GM18858 (cell line): ENCODE results near the gene CLEC4E.
"Not testable (repeated sequence)": the region's sequence is repeated elsewhere in the genome, so short reads cannot be mapped to it uniquely, and the experiment has no call there.

Experiments
- ATAC-seq: cut with Tn5 transposase; IDR thresholded peaks from one replicate; pipeline ENCODE4 v1.9.1; 2021; ENCODE audit not compliant: unreplicated experiment

CLEC4E gene, protein sequence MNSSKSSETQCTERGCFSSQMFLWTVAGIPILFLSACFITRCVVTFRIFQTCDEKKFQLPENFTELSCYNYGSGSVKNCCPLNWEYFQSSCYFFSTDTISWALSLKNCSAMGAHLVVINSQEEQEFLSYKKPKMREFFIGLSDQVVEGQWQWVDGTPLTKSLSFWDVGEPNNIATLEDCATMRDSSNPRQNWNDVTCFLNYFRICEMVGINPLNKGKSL

GRCh38 chr12:8540831-8541230 lies at the start of gene CLEC4E:
TSS of gene CLEC4E (minus strand) at chr12:8540905. CDS start at chr12:8540797, 108 bp downstream.
- not testable (repeated sequence) for ATAC-seq

DNA sequence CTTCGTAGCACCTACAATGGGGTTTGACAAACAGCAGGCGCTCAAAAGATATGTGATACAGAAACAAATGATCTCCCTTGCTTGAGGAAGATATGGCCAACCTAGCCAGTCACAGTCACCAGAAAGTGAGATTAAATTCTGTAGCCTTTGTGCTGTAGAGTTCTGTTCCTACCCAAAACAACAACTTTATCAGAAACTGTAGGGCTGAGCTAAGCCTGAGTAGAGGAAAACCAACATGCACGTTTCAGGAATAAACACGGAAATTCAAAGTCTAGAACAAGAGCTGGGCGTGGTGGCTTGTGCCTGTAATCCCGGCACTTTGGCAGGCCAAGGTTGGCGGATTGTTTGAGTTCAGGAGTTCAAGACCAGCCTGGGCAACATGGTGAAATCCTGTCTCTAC lies 49.0 kb upstream of the CLEC4E start:
- ATAC-seq = no peak

DNA sequence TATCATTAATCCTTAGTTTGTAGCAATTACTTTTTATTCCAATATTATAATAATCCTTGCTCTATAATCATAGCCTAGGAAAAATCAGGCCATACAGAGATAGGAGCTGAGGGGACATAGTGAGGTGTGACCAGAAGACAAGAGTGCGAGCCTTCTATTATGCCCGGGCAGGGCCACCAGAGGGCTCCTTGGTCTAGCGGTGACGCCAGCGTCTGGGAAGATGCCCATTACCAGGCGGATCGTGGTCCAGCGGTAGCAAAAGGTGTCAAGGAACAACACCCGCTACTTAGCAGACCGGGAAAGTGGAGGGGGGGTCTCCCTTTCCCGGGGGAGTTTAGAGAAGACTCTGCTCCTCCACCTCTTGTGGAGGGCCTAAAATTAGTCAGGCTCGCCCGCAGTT lies 43.8 kb upstream of the CLEC4E start:
- not testable (repeated sequence) for ATAC-seq

DNA sequence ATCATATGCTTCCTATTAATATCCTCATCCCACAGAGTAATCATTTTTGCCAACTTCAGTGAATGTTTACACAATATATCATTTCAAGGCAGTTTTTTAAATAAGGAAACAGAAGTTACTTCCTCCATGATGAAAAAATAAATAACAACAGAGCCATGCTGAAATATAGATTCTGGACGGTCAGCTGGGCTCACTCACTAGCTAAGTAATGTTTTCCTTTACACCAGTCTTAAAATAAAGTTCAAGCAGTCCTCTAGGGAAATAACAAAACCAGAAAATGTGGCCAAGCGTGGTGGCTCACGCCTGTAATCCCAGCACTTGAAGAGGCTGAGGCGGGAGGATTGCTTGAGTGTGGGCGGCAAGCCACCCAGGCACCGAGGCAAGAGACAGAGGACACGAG lies 43.3 kb upstream of the CLEC4E start:
- ATAC-seq = no peak

- ATAC-seq = no peak
Observed at GRCh38 chr12:8581098-8581784, 40.5 kb upstream of the CLEC4E start.

- ATAC-seq = no peak
Observed at GRCh38 chr12:8577879-8578278, 37.2 kb upstream of the CLEC4E start.

GRCh38 chr12:8572507-8572906 lies 31.8 kb upstream of the CLEC4E start:
- ATAC-seq = no peak

DNA sequence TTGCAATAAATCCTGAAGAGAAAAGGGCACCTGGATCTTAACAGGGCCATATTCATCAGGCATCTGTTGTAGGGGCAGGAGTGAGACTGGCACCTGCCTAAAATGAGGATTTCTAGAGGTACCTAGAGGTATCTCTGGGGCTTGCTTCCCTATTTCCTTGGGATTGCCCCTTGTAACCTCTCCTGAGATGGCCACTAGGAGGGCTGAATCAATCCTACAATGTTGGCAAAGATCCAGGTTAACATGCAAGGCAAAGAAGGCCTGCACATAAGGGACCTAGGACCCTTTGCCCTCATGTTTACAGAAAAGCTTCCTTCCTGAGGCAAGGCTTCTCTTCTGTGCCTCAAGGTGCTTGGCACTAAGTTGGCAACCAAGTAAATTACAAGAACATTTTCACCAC lies 25.8 kb upstream of the CLEC4E start:
- ATAC-seq = no peak

DNA sequence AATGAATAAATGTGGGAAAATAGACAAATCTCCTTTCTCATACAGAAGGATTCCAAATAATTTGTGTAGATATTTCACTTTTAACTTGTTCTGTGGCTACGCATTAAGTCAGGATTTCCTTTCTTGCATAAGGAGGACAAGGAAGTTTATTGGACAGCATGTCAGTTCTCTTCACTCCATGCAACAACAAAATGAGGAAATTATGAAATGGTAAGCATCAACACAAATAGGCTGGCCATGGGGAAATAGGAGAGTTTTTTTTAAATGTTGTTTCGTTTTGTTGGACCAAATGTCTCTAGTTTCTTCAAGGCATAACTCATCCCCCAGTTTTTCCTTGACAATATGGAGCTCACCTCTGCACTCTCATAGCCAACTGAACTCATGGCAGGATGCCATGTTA lies 25.3 kb upstream of the CLEC4E start:
- ATAC-seq = not testable (repeated sequence)

- no peak for ATAC-seq
Observed at GRCh38 chr12:8564656-8565055, 24.0 kb upstream of the CLEC4E start.

DNA sequence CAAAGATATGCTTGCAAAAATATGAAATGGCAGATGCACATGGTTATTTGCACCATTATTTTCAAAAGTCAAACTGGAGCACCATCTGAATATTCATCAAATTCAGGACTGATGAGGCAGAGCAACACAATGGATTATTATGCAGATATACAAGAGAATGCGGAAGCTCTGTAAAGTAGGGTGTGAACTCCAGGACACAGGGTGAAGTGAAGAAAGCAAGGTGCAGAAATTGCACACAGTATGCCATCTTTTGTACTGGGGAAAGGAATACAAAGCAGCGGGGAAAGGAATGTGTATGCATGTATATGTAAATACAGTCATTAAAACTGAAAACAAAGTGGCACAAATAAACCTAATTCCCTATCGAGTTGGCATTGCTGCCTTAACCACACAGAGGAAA lies 22.7 kb upstream of the CLEC4E start:
- ATAC-seq = no peak

DNA sequence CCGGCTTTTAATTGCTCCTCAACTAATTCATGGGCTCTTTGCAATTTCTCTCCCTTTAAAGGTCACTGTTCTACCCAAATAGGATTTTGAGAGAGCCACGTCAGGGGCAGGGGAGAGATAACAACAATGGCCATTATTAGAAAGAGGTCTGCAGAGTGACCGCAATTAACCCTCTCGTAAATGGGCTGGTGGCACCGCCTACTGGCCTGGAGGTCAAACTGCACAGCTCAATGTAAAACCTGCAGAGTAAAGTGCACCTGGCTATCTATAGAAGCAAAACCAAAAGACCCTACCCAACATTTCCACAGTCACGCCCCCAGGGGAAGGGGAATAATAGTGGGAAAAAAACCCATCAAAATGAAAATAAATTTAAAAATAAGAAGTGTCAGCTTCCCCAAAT lies 21.6 kb upstream of the CLEC4E start:
- no peak for ATAC-seq

DNA sequence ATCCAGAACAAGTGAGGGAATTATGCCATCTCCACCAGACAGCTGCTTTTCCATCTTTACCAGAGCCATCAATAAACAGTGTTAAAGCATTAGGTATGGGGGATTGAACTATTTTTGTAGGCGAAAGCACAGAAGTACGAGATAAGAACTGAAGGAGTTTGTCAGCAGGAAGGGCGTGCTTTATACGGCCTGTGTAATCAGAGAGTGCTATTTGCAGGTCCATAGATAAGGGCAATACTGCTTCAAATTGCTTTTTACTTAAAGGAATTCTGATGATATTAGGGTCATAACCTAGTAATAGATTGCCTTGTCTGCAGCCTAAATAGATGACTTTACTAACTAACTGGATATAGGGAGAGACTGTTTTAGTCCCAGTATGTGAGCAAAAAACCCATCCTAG lies 20.3 kb upstream of the CLEC4E start:
- ATAC-seq = no peak

DNA sequence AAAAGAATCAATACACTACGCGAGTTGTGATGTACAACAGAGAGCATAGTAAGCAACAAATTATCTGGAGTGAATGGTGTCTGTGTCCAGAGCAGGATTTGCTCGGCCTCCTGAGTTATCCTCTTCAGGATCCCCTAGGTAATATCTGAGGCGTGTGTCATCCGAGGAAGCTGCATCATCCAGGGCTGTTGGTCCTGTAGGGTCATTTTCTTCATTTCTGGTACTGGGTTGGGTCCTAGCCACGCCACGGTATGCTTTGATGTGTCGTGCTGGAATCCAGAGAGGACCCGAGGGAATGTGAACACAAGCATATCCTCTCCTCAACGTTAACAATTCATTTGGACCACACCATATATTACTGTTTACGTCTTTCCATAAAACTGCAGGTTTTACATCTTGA lies 19.0 kb upstream of the CLEC4E start:
- ATAC-seq = no peak

DNA sequence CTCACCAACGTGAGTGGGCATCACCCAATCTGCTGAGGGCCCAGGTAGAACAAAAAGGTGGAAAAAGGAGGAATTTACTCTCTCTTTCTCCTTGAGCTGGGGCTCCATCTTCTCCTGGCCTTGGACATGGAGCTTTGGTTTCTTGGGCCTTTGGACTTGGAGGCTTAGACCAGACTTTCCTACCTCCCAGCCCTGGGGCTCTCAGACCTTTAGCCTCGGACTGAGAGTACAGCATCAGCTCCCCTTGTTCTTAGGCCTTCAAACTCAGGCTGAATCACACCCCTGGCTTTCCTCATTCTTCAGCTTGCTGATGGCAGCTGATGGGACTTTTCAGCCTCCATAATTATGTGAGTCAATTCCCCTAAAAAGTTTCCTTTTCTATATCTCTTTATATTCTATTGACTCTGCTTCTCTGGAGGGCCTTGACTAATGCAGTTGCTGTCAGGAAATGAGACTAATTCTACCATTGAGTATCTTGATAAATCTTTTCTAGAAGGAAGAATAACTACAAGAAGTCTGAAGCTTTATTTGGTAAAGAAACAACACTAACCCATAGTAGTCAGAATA lies 15.9 kb upstream of the CLEC4E start:
- ATAC-seq = no peak

GRCh38 chr12:8554451-8555195 lies 13.9 kb upstream of the CLEC4E start:
- no peak for ATAC-seq

GRCh38 chr12:8553088-8553627 lies 12.5 kb upstream of the CLEC4E start:
- ATAC-seq = no peak

DNA sequence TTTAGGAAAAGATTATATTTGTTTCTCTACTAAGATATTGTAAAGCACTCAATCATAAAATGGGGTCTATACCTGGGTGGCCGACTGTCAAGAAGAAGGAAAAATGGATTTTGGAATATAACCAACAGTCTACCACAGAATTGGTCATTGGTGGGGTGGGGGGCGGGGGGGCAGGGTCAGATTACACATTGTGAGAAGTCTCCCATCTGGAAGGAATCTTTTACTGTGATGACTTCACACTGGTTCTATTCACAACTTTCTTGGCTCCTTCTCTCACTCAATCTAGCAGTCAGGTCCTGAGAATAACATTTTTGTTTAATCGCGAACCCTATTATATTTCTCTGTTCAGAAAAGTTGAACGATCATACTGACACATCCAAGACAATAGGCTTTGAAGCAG lies 8.7 kb upstream of the CLEC4E start:
- ATAC-seq = no peak

DNA sequence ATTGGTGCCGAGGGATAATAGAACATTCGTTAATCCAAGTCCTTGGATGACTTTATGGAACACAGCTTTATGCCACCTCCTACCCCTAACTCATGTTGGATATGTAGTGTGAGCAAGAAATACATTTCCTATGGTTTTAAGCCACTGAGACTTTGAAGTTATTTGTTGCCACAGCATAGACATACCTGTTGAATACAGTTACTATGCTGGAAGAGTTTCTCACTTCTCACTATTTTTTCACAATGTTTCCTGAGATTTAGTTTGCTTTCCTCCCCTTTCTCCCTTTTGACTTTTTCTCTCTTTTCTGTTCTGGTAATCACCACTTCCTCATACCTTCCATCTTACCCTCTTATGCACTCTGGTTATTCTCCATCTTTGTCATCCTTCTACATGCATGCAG lies 7.5 kb upstream of the CLEC4E start:
- ATAC-seq = no peak

GRCh38 chr12:8547645-8548044 lies 6.9 kb upstream of the CLEC4E start:
- no peak for ATAC-seq

GRCh38 chr12:8546591-8546990 lies 5.9 kb upstream of the CLEC4E start:
- no peak for ATAC-seq

DNA sequence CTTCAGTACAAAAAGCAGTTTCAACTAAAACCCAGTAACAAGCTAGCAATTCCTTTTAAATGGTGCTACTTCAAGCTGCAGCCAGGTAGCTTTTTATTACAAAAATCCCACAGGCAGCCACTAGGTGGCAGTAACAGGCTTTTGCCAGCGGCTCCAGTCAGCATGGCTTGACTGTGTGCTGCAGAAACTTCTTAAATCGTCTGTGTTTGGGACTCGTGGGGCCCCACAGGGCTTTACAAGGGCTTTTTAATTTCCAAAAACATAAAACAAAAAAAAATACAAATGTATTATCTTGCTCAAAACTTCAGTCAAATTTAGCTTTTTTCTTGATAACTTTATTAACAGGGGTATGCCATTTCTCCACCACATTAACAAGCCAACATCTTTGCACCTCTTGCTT lies 3.6 kb upstream of the CLEC4E start:
- ATAC-seq = no peak
